Neural cell (in vitro differentiated cells): Measurements from ENCODE around the gene ARHGAP5. TPM values are rescaled to one million over a fixed set of nuclear protein-coding genes. Genes with fewer than 3 reads are reported as not detected.

Experiments
- H2AFZ ChIP-seq: fragments of 200-600, 300-800 bp; sonication (generic), shearing (Covaris generic); 2 replicates; pipeline ENCODE4 v1.6.0; 2014; ENCODE audit warnings: low read depth, mild to moderate bottlenecking, antibody characterized with exemption, low read length, moderate library complexity
- H3F3A ChIP-seq: fragments of 200-600 bp; shearing (Covaris generic); 2 replicates; pipeline ENCODE4 v1.6.1; 2016; ENCODE audit warnings: mild to moderate bottlenecking, moderate library complexity, mixed read lengths, antibody characterized with exemption, low read length; ENCODE audit not compliant: insufficient read depth, poor library complexity, severe bottlenecking
- H3K27ac ChIP-seq: fragments of 200-600, 300-800 bp; sonication (generic), shearing (Covaris generic); 2 replicates; pipeline ENCODE4 v1.5.1; 2014; ENCODE audit warnings: mild to moderate bottlenecking, low read length, moderate library complexity
- H3K27me3 ChIP-seq: fragments of 300-800, 200-600 bp; sonication (generic), shearing (Covaris generic); 2 replicates; pipeline ENCODE4 v1.6.0; 2014; ENCODE audit warnings: mild to moderate bottlenecking, low read depth, low read length, moderate library complexity; ENCODE audit not compliant: insufficient read depth
- H3K36me3 ChIP-seq: fragments of 300-800, 200-600 bp; sonication (generic), shearing (Covaris generic); 2 replicates; pipeline ENCODE4 v1.5.1; 2014; ENCODE audit warnings: mild to moderate bottlenecking, antibody characterized with exemption, low read length, moderate library complexity; ENCODE audit not compliant: insufficient read depth
- H3K4me2 ChIP-seq: fragments of 300-800, 200-600 bp; sonication (generic), shearing (Covaris generic); 2 replicates; pipeline ENCODE4 v1.6.0; 2014; ENCODE audit warnings: mild to moderate bottlenecking, low read length
- H3K4me3 ChIP-seq: fragments of 300-800, 200-600 bp; sonication (generic), shearing (Covaris generic); 2 replicates; pipeline ENCODE4 v1.5.1; 2014; ENCODE audit warnings: mild to moderate bottlenecking, low read length, moderate library complexity
- H3K79me2 ChIP-seq: fragments of 200-600 bp; shearing (Covaris generic); replicated peaks from 2 replicates; pipeline ENCODE4 v1.6.0; 2014; ENCODE audit warnings: mild to moderate bottlenecking, low read length, moderate library complexity; ENCODE audit not compliant: insufficient read depth
- H3K9ac ChIP-seq: fragments of 300-800, 200-600 bp; sonication (generic), shearing (Covaris generic); 2 replicates; pipeline ENCODE4 v1.6.1; 2016; ENCODE audit warnings: mild to moderate bottlenecking, low read length, mixed read lengths
- H3K9me2 ChIP-seq: fragments of 200-600 bp; shearing (Covaris generic); 2 replicates; pipeline ENCODE4 v1.6.1; 2016; ENCODE audit warnings: mild to moderate bottlenecking, low read length, mixed read lengths; ENCODE audit not compliant: insufficient read depth
- H3K9me3 ChIP-seq: fragments of 200-600, 300-800 bp; sonication (generic), shearing (Covaris generic); 2 replicates; pipeline ENCODE4 v1.6.1; 2016; ENCODE audit warnings: mild to moderate bottlenecking, mixed run types, low read length, moderate library complexity, mixed read lengths
- H4K20me1 ChIP-seq: fragments of 200-600 bp; shearing (Covaris generic); 2 replicates; pipeline ENCODE4 v1.6.1; 2016; ENCODE audit warnings: mild to moderate bottlenecking, mixed run types; ENCODE audit not compliant: insufficient read depth
- CTCF ChIP-seq: fragments of 450-650 bp; IDR thresholded peaks from 2 replicates; pipeline ENCODE4 v1.5.1; 2014; ENCODE audit warnings: antibody characterized with exemption, mild to moderate bottlenecking, moderate library complexity; ENCODE audit not compliant: poor library complexity, severe bottlenecking
- EP300 ChIP-seq: fragments of 450-650 bp; conservative IDR thresholded peaks from 2 replicates; pipeline ENCODE4 v1.6.1; 2014; ENCODE audit warnings: antibody characterized with exemption, mild to moderate bottlenecking, moderate library complexity; ENCODE audit not compliant: poor library complexity, severe bottlenecking
- EZH2 ChIP-seq: fragments of 200-600, 300-800 bp; shearing (Covaris generic), sonication (generic); IDR thresholded peaks from 2 replicates; pipeline ENCODE4 v1.6.1; 2014; ENCODE audit warnings: antibody characterized with exemption, low read length, borderline replicate concordance, mild to moderate bottlenecking; ENCODE audit not compliant: insufficient read depth, poor library complexity, severe bottlenecking
- MXI1 ChIP-seq: fragments of 450-650 bp; conservative IDR thresholded peaks from 2 replicates; pipeline ENCODE4 v1.6.1; 2014; ENCODE audit warnings: antibody characterized with exemption, mild to moderate bottlenecking; ENCODE audit not compliant: poor library complexity, severe bottlenecking
- POLR2AphosphoS5 ChIP-seq: IDR thresholded peaks from 2 replicates; pipeline ENCODE4 v1.6.1; 2012
- RAD21 ChIP-seq: fragments of 450-650 bp; conservative IDR thresholded peaks from 2 replicates; pipeline ENCODE4 v1.6.1; 2014; ENCODE audit warnings: antibody characterized with exemption, mild to moderate bottlenecking, moderate library complexity
- REST ChIP-seq: IDR thresholded peaks from 2 replicates; pipeline ENCODE4 v1.6.1; 2012; ENCODE audit warnings: borderline replicate concordance
- SMC3 ChIP-seq: fragments of 450-650 bp; conservative IDR thresholded peaks from 2 replicates; pipeline ENCODE4 v1.6.1; 2014; ENCODE audit warnings: antibody characterized with exemption, mild to moderate bottlenecking, moderate library complexity; ENCODE audit not compliant: poor library complexity
- TAF1 ChIP-seq: IDR thresholded peaks from 2 replicates; pipeline ENCODE4 v1.6.1; 2012; ENCODE audit warnings: low read depth
- polyA plus RNA-seq: library from polyadenylated mRNA; depleted of rRNA; stranded (reverse); fragments of >200 nt; gene quantifications from 2 replicates; pipeline ENCODE4 v1.2.3, GENCODE V29; 2014

ARHGAP5 gene
- polyA plus RNA-seq, 1 donor from 2014 or later = 32.2 TPM

GRCh38 chr14:32186248-32186647 is 109.1 kb downstream of the ARHGAP5 start:
- Histone ChIP-seq H3K27me3 (no peaks in the 10 kb centered on the region), H3K79me2 (no peaks in the 10 kb centered on the region), H3K27ac (no peak overlapping the region), H3K36me3 (no peaks in the 10 kb centered on the region), H2AFZ (no peak overlapping the region), H3K9me2 (no peaks in the 10 kb centered on the region), H4K20me1 (no peaks in the 10 kb centered on the region), H3K4me2 (no peak overlapping the region), H3K9me3 (no peaks in the 10 kb centered on the region), H3K4me3 (no peak overlapping the region), H3K9ac (no peak overlapping the region), H3F3A (no peaks in the 10 kb centered on the region)
- TF ChIP-seq POLR2AphosphoS5 = no peak
- TF ChIP-seq EZH2 = no peak
- TF ChIP-seq SMC3 = no peak
- TF ChIP-seq CTCF = no peak

GRCh38 chr14:32189811-32190210 is 112.7 kb downstream of the ARHGAP5 start:
- H3K36me3 ChIP-seq = no peaks in the 10 kb centered on the region
- TF ChIP-seq REST (no peak), RAD21 (no peak), MXI1 (no peak), SMC3 (no peak), EP300 (no peak), EZH2 (no peak)
- H3K9me2 ChIP-seq = no peaks in the 10 kb centered on the region
- no peaks in the 10 kb centered on the region for H3F3A ChIP-seq
- no peak overlapping the region for H3K9ac ChIP-seq
- H2AFZ ChIP-seq = no peak overlapping the region
- H3K4me2 ChIP-seq = no peak overlapping the region
- no peaks in the 10 kb centered on the region for H3K79me2 ChIP-seq
- H4K20me1 ChIP-seq = no peaks in the 10 kb centered on the region
- no peaks in the 10 kb centered on the region for H3K27me3 ChIP-seq
- no peak overlapping the region for H3K4me3 ChIP-seq
- no peaks in the 10 kb centered on the region for H3K9me3 ChIP-seq
- H3K27ac ChIP-seq = no peak overlapping the region

- no peaks in the 10 kb centered on the region for H4K20me1 ChIP-seq
- no peaks in the 10 kb centered on the region for H3K36me3 ChIP-seq
- H3K27ac ChIP-seq = no peak overlapping the region
- no peaks in the 10 kb centered on the region for H3K27me3 ChIP-seq
- H3K9me3 ChIP-seq = no peaks in the 10 kb centered on the region
- no peaks in the 10 kb centered on the region for H3K9me2 ChIP-seq
- H3K9ac ChIP-seq = no peak overlapping the region
- H3F3A ChIP-seq = no peaks in the 10 kb centered on the region
- no peak for TF ChIP-seq TAF1
- no peak for TF ChIP-seq SMC3
- no peak overlapping the region for H2AFZ ChIP-seq
- H3K4me3 ChIP-seq = no peak overlapping the region
- H3K79me2 ChIP-seq = no peaks in the 10 kb centered on the region
- H3K4me2 ChIP-seq = no peak overlapping the region
Measured at GRCh38 chr14:32190673-32191072, 113.6 kb downstream of the ARHGAP5 start.
